Sigmoid colon (tissue), 4 donors: ENCODE measurements around the gene C12orf57.

ENCODE experiments used
- CTCF ChIP-seq, 4 experiments: fragments of 450-650 bp in 3 of 4; fragments of 200-600 bp in 1 of 4; IDR thresholded peaks; one replicate each; pipeline ENCODE4 v1.5.1; 2016 to 2019; ENCODE audit warnings: antibody characterized with exemption in 4 of 4, mild to moderate bottlenecking in 3 of 4, moderate library complexity in 2 of 4
- EP300 ChIP-seq, 4 donors: sonication (generic); formaldehyde crosslinking; IDR thresholded peaks; one replicate each; pipeline ENCODE4 v1.6.1; 2017; ENCODE audit warnings: antibody characterized with exemption in 4 of 4

- TF ChIP-seq CTCF (IDR thresholded peaks at IDR 0.05) (no peak), EP300 (IDR thresholded peaks at IDR 0.05) (no peak)
Measured at GRCh38 chr12:6950401-6950801, 6.6 kb downstream of the C12orf57 start.
